Lower leg skin (tissue), 3 donors: ENCODE results near the gene GAREM1.

ENCODE experiments used
- POLR2A ChIP-seq, 2 donors: fragments of 450-650 bp; IDR thresholded peaks; one replicate each; pipeline ENCODE4 v1.6.1; 2016 to 2017; ENCODE audit warnings: antibody characterized with exemption in 2 of 2, mild to moderate bottlenecking in 1 of 2, moderate library complexity in 1 of 2
- TF ChIP-seq, protein P1 (sequence below), 3 donors: fragments of 450-650 bp; IDR thresholded peaks; one replicate each; pipeline ENCODE4 v1.5.1; 2016; ENCODE audit warnings: antibody characterized with exemption in 3 of 3, mild to moderate bottlenecking in 3 of 3, moderate library complexity in 2 of 3

DNA sequence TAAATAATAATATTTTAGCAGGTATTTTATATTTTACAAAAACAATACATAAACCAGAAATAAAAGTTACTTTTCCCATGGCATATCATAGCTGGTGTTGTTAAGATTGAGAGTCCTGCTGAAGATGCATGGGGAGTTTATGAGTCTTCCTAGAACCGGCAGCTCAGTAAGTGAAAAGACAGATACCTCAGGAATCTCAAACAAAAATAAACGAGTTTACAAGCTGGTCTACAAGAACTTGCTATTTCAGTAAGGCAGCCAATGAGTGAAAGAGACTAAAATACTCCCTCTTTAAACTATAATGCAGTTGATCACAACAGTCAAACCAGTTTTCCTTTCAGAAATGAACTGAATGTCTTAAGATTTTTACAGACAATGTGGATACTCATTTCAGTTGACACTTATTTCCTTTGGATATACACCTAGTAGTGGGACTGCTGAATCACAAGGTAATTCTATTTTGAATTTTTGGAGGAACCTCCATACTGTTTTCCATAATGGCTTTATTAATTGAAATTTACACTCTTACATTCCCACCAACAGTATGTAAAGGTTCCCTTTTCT lies 8.9 kb downstream of the GAREM1 start:
- TF ChIP-seq, protein P1, sequence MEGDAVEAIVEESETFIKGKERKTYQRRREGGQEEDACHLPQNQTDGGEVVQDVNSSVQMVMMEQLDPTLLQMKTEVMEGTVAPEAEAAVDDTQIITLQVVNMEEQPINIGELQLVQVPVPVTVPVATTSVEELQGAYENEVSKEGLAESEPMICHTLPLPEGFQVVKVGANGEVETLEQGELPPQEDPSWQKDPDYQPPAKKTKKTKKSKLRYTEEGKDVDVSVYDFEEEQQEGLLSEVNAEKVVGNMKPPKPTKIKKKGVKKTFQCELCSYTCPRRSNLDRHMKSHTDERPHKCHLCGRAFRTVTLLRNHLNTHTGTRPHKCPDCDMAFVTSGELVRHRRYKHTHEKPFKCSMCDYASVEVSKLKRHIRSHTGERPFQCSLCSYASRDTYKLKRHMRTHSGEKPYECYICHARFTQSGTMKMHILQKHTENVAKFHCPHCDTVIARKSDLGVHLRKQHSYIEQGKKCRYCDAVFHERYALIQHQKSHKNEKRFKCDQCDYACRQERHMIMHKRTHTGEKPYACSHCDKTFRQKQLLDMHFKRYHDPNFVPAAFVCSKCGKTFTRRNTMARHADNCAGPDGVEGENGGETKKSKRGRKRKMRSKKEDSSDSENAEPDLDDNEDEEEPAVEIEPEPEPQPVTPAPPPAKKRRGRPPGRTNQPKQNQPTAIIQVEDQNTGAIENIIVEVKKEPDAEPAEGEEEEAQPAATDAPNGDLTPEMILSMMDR (IDR thresholded peaks at IDR 0.05) = no peak
- TF ChIP-seq POLR2A (IDR thresholded peaks at IDR 0.05) = no peak
